HepG2 (cell line): ENCODE results near the gene ZBED3. TPM values are rescaled to one million over a fixed set of nuclear protein-coding genes. Genes with fewer than 3 reads are reported as not detected.
"Not testable (repeated sequence)": the region's sequence is repeated elsewhere in the genome, so short reads cannot be mapped to it uniquely, and the experiment has no call there.

Source experiments
- ATAC-seq: fragments of 200-7000 bp; cut with Tn5 transposase; 3 replicates; pipeline ENCODE4 v1.9.1; 2020; ENCODE audit warnings: mild to moderate bottlenecking, moderate library complexity
- BruUV-seq: library from RNA; stranded (reverse); fragments of 400-500 nt; replicated peaks from 2 replicates; lab custom pipeline; 2021; lab: Mats Ljungman, UMichigan
- CTCF ChIA-PET: fragments of 300-600 bp; formaldehyde crosslinking; extraction: SDS; loops from one replicate; lab custom pipeline; 2021; ENCODE audit warnings: low total read pairs, inconsistent platforms, low intra/inter-chr PET ratio; lab: Yijun Ruan, JAX
- POLR2A ChIA-PET: fragments of 350-600 bp; sonication (Branson Sonifier 250); formaldehyde crosslinking; loops from one replicate; lab custom pipeline; 2020; ENCODE audit warnings: antibody characterized with exemption, inconsistent platforms; lab: Yijun Ruan, JAX
- DNase-seq: peaks from one replicate; pipeline ENCODE4 v3.0.0-alpha.2; 2015; ENCODE audit warnings: low spot score
- FAIRE-seq: peaks from 3 replicates; lab custom pipeline; 2011; peaks lifted over from hg19 to GRCh38; lab: Jason Lieb, UNC
- H2AFZ ChIP-seq: one replicate; pipeline ENCODE4 v1.6.1; 2011; ENCODE audit warnings: low read length, inconsistent platforms
- H3K27ac ChIP-seq: fragments of 300-600 bp; 3 replicates; pipeline ENCODE4 v1.8.0; 2011; ENCODE audit warnings: mixed run types, mild to moderate bottlenecking, mixed read lengths, low read length, inconsistent platforms; ENCODE audit not compliant: insufficient read depth; ENCODE audit errors: extremely low read length
- H3K27me3 ChIP-seq, 2 experiments: fragments of 200-600 bp in 1 of 2; 2 replicates in 1 of 2; 3 replicates in 1 of 2; pipeline versions ENCODE4 v1.6.0 to v1.8.0; 2011; ENCODE audit warnings: low read length in 2 of 2, mild to moderate bottlenecking in 2 of 2, moderate library complexity in 2 of 2, inconsistent platforms in 1 of 2; ENCODE audit not compliant: insufficient read depth in 2 of 2, control insufficient read depth in 1 of 2
- H3K36me3 ChIP-seq, 2 experiments: fragments of 200-600 bp in 1 of 2; replicated peaks in 1 of 2; 2 replicates in 1 of 2; 3 replicates in 1 of 2; pipeline versions ENCODE4 v1.5.1 to v1.8.0; 2011; ENCODE audit warnings: low read length in 2 of 2, inconsistent platforms in 1 of 2; ENCODE audit not compliant: insufficient read depth in 2 of 2, control insufficient read depth in 1 of 2
- H3K4me1 ChIP-seq: 2 replicates; pipeline ENCODE4 v1.5.1; 2012; ENCODE audit warnings: low read length, inconsistent platforms; ENCODE audit not compliant: insufficient read depth
- H3K4me2 ChIP-seq: 2 replicates; pipeline ENCODE4 v1.6.0; 2011; ENCODE audit warnings: low read depth, low read length, inconsistent platforms
- H3K4me3 ChIP-seq, 3 experiments: fragments of 200-600 bp in 1 of 3; sonication (generic), shearing (Covaris generic) in 1 of 3; replicated peaks in 1 of 3; 2 replicates each; pipeline ENCODE4 v1.5.1; 2011 to 2016; ENCODE audit warnings: low read length in 3 of 3, inconsistent platforms in 2 of 3, low read depth in 2 of 3, mild to moderate bottlenecking in 2 of 3, control low read depth in 1 of 3, mixed read lengths in 1 of 3; ENCODE audit not compliant: insufficient read depth in 1 of 3
- H3K79me2 ChIP-seq: one replicate; pipeline ENCODE4 v1.6.1; 2011; ENCODE audit warnings: low read length, inconsistent platforms; ENCODE audit not compliant: insufficient read depth
- H3K9ac ChIP-seq: 2 replicates; pipeline ENCODE4 v1.6.0; 2011; ENCODE audit warnings: mild to moderate bottlenecking, low read depth, low read length, inconsistent platforms; ENCODE audit not compliant: insufficient read depth
- H3K9me3 ChIP-seq: 2 replicates; pipeline ENCODE4 v1.5.1; 2012; ENCODE audit warnings: mild to moderate bottlenecking, low read length
- H4K20me1 ChIP-seq: 2 replicates; pipeline ENCODE4 v1.6.0; 2011; ENCODE audit warnings: inconsistent platforms, mild to moderate bottlenecking, low read length, moderate library complexity; ENCODE audit not compliant: insufficient read depth
- FOXA3 ChIP-seq: IDR thresholded peaks from 2 replicates; pipeline ENCODE4 v1.6.1; 2016; ENCODE audit warnings: missing genetic modification reagents, missing compliant biosample characterization
- HNRNPK ChIP-seq: fragments of 200-400 bp; formaldehyde crosslinking; IDR thresholded peaks from 2 replicates; pipeline ENCODE4 v1.6.1; 2018; ENCODE audit warnings: low read length, low read depth, moderate library complexity, mild to moderate bottlenecking; ENCODE audit not compliant: poor library complexity, severe bottlenecking
- HOXA7 ChIP-seq: sonication (generic); formaldehyde crosslinking; IDR thresholded peaks from 2 replicates; pipeline ENCODE4 v1.8.1; 2022; ENCODE audit warnings: mild to moderate bottlenecking, missing genetic modification reagents, moderate library complexity
- ISL2 ChIP-seq: sonication (generic); formaldehyde crosslinking; IDR thresholded peaks from 2 replicates; pipeline ENCODE4 v1.5.0; 2020; ENCODE audit warnings: missing genetic modification reagents
- MTF1 ChIP-seq: sonication (generic); formaldehyde crosslinking; IDR thresholded peaks from 2 replicates; pipeline ENCODE4 v1.5.0; 2020; ENCODE audit warnings: missing genetic modification reagents
- NR3C1 ChIP-seq: sonication (generic); formaldehyde crosslinking; IDR thresholded peaks from 2 replicates; pipeline ENCODE4 v1.4.0; 2020; ENCODE audit warnings: missing genetic modification reagents
- PHF8 ChIP-seq: sonication (generic); formaldehyde crosslinking; IDR thresholded peaks from 2 replicates; pipeline ENCODE4 v1.5.0; 2020; ENCODE audit warnings: missing genetic modification reagents
- ZFP1 ChIP-seq: IDR thresholded peaks from 2 replicates; pipeline ENCODE4 v1.6.1; 2016
- ZNF124 ChIP-seq: sonication (generic); formaldehyde crosslinking; IDR thresholded peaks from 2 replicates; pipeline ENCODE4 v1.4.0; 2020; ENCODE audit warnings: missing genetic modification reagents
- ZNF382 ChIP-seq: sonication (generic); formaldehyde crosslinking; IDR thresholded peaks from 2 replicates; pipeline ENCODE4 v1.5.0; 2020; ENCODE audit warnings: missing genetic modification reagents, mild to moderate bottlenecking, borderline replicate concordance
- ZNF552 ChIP-seq: sonication (generic); formaldehyde crosslinking; IDR thresholded peaks from 2 replicates; pipeline ENCODE4 v1.9.0; 2022; ENCODE audit warnings: missing genetic modification reagents, mild to moderate bottlenecking, borderline replicate concordance
- ZNF614 ChIP-seq: IDR thresholded peaks from 2 replicates; pipeline ENCODE4 v1.6.1; 2018; ENCODE audit warnings: missing biosample characterization, missing genetic modification reagents, inconsistent platforms, borderline replicate concordance
- WGBS: methylation state at CpG from one replicate; pipeline ENCODE4 v1.1.6; 2017; ENCODE audit warnings: low lambda C conversion rate; 5-methylcytosine and 5-hydroxymethylcytosine counted together
- in situ Hi-C: cut with HindIII; loops from 2 replicates; pipeline ENCODE4 v1.10.0; 2017; ENCODE audit warnings: low pct_unique_long_range_greater_than_20kb; ENCODE audit not compliant: extremely low pct_ligation_motif_present
- intact Hi-C: fragments of 100-400 bp; cut with micrococcal nuclease; formaldehyde crosslinking; loops from one replicate; pipeline ENCODE4 v1.10.0; 2022; ENCODE audit not compliant: unreplicated experiment
- polyA plus RNA-seq, 8 experiments: library from polyadenylated mRNA; depleted of rRNA in 3 of 8; stranded (reverse) in 7 of 8; unstranded in 1 of 8; fragments of >200 nt; fragmentation: Illumina TruSeq in 4 of 8; extraction: Trizol in 4 of 8; gene quantifications; 2 replicates each; pipeline versions ENCODE4 v1.2.1 to v1.2.3, GENCODE V29; 2011 to 2016; ENCODE audit warnings: low read depth in 4 of 8, missing spikeins in 1 of 8, mixed read lengths in 1 of 8; ENCODE audit not compliant: insufficient read depth in 1 of 8
- total RNA-seq, 5 experiments: library from RNA; depleted of rRNA; stranded (reverse); fragments of >200 nt; fragmentation: Illumina TruSeq; extraction: Trizol; gene quantifications; 2 replicates each; pipeline ENCODE4 v1.2.3, GENCODE V29; 2016; ENCODE audit warnings: low read depth in 1 of 5
- TF ChIP-seq, protein P1 (sequence below): sonication (generic); formaldehyde crosslinking; IDR thresholded peaks from 2 replicates; pipeline ENCODE4 v1.4.0; 2020; ENCODE audit warnings: missing genetic modification reagents, borderline replicate concordance

ZBED3 gene
- total and polyA plus RNA-seq, 2 of the 13 experiments (the other 11 are each of a cell fraction or from before 2014, with no cell fraction given): 2.3 to 8.1 TPM

DNA sequence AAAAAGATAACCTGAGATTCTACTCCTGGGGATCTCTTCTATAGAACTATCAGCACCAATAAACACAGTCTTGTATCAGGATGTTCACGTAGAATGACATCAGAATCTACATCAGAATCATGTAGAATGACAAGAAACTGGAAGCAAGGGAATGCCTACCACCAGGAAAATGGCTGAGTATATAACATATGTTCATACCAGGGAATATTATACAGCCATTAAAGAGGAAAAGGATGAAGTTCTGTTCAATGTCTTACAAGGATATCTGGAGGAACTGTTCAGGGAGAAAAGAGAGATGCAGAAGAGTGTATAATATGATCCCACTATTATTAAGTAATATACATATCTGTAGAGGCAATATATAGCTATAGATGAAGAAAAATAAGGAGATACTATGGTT lies 4.8 kb downstream of the ZBED3 start (continued):
- TF ChIP-seq, protein P1, sequence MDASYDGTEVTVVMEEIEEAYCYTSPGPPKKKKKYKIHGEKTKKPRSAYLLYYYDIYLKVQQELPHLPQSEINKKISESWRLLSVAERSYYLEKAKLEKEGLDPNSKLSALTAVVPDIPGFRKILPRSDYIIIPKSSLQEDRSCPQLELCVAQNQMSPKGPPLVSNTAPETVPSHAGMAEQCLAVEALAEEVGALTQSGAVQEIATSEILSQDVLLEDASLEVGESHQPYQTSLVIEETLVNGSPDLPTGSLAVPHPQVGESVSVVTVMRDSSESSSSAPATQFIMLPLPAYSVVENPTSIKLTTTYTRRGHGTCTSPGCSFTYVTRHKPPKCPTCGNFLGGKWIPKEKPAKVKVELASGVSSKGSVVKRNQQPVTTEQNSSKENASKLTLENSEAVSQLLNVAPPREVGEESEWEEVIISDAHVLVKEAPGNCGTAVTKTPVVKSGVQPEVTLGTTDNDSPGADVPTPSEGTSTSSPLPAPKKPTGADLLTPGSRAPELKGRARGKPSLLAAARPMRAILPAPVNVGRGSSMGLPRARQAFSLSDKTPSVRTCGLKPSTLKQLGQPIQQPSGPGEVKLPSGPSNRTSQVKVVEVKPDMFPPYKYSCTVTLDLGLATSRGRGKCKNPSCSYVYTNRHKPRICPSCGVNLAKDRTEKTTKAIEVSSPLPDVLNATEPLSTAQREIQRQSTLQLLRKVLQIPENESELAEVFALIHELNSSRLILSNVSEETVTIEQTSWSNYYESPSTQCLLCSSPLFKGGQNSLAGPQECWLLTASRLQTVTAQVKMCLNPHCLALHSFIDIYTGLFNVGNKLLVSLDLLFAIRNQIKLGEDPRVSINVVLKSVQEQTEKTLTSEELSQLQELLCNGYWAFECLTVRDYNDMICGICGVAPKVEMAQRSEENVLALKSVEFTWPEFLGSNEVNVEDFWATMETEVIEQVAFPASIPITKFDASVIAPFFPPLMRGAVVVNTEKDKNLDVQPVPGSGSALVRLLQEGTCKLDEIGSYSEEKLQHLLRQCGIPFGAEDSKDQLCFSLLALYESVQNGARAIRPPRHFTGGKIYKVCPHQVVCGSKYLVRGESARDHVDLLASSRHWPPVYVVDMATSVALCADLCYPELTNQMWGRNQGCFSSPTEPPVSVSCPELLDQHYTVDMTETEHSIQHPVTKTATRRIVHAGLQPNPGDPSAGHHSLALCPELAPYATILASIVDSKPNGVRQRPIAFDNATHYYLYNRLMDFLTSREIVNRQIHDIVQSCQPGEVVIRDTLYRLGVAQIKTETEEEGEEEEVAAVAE (CRISPR knock-in tag): no peak

GRCh38 chr5:77080905-77081304 lies 6.2 kb downstream of the ZBED3 start:
- intact Hi-C loops: no loop called here
- H3K9me3 ChIP-seq: no peaks in the 10 kb centered on the region
- no peak overlapping the region for H2AFZ ChIP-seq
- in situ Hi-C loops: no loop called here
- H3K9ac ChIP-seq: no peak overlapping the region
- BruUV-seq: no TSS peak
- no peak overlapping the region for H3K4me3 ChIP-seq
- peaks cover 11% of the 10 kb centered on the region for H3K79me2 ChIP-seq
- ATAC-seq (no peak), FAIRE-seq (no peak), DNase-seq (no peak)
- H3K27ac ChIP-seq: no peak overlapping the region
- H3K36me3 ChIP-seq: peaks cover 3 to 25% of the 10 kb centered on the region in 2 experiments; a peak in 4 of 5 replicates
- no peak overlapping the region for H3K4me2 ChIP-seq
- ChIA-PET POLR2A (interaction anchor here (0.7 kb wide), 1 partner anchor 51 kb away, joined by 3 read pairs; the partner anchor contains the start of gene AGGF1), CTCF (no interaction called here)
- WGBS: 84% methylated on average over 5 of the region's 5 CpGs
- H4K20me1 ChIP-seq: no peaks in the 10 kb centered on the region
- TF ChIP-seq ZNF124 (CRISPR knock-in tag) (no peak), ISL2 (CRISPR knock-in tag) (no peak), ZNF552 (CRISPR knock-in tag) (no peak), ZNF382 (CRISPR knock-in tag) (no peak), HOXA7 (CRISPR knock-in tag) (no peak), MTF1 (CRISPR knock-in tag) (no peak), PHF8 (CRISPR knock-in tag) (no peak), ZFP1 (CRISPR knock-in tag) (no peak), ZNF614 (CRISPR knock-in tag) (no peak), NR3C1 (no peak), FOXA3 (CRISPR knock-in tag) (no peak), HNRNPK (no peak)
- H3K27me3 ChIP-seq: no peaks in the 10 kb centered on the region
- H3K4me1 ChIP-seq: peaks cover 11% of the 10 kb centered on the region

DNA sequence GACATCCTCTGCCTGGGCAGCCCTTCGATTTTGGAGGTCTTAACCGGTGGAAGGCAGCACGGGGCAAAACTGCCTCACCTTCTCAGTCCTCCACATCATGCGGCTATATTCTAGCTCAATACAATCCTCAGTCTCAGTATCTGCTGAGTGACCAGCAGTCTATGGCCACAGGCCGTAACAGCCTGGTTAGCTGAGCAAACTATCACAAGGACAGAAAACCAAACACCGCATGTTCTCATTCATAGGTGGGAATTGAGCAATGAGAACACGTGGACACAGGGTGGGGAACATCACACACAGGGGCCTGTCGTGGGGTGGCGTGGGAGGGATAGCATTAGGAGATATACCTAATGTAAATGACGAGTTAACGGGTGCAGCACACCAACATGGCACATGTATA lies 6.6 kb downstream of the ZBED3 start:
- H3K79me2 ChIP-seq, BruUV-seq, CTCF ChIA-PET, H3K4me1 ChIP-seq, H3K4me3 ChIP-seq, DNase-seq, H3K9me3 ChIP-seq, H3K9ac ChIP-seq, FAIRE-seq, H3K27ac ChIP-seq, H4K20me1 ChIP-seq, POLR2A ChIA-PET, H2AFZ ChIP-seq, H3K4me2 ChIP-seq, intact Hi-C loops, in situ Hi-C loops, H3K27me3 ChIP-seq: not testable (repeated sequence)
- 88% methylated on average over 10 of the region's 11 CpGs for WGBS
- peak; percentile 27; the same call in 1 of the 3 replicates for ATAC-seq
- peaks cover 3 to 25% of the 10 kb centered on the region in 2 experiments; a peak in 4 of 5 replicates for H3K36me3 ChIP-seq
